Keratinocyte (primary cell): ENCODE results near the gene ITPR2. TPM values are rescaled to one million over a fixed set of nuclear protein-coding genes. Genes with fewer than 3 reads are reported as not detected.

Experiments used
- DNase-seq: peaks from one replicate; pipeline ENCODE4 v3.0.0-alpha.2; 2011; ENCODE audit warnings: low read depth, missing footprints, low spot score
- FAIRE-seq: peaks from 2 replicates; lab custom pipeline; 2011; peaks lifted over from hg19 to GRCh38; lab: Jason Lieb, UNC
- H2AFZ ChIP-seq: 2 replicates; pipeline ENCODE4 v1.6.0; 2012; ENCODE audit warnings: low read length, control low read depth, inconsistent platforms; ENCODE audit not compliant: control insufficient read depth
- H3K27ac ChIP-seq: 2 replicates; pipeline ENCODE4 v1.5.1; 2011; ENCODE audit warnings: low read length; ENCODE audit not compliant: control insufficient read depth, insufficient read depth
- H3K27me3 ChIP-seq: 3 replicates; pipeline ENCODE4 v1.6.0; 2011; ENCODE audit warnings: low read length; ENCODE audit not compliant: control insufficient read depth, insufficient read depth; ENCODE audit errors: extremely low read depth
- H3K36me3 ChIP-seq, 2 experiments: 2 replicates in 1 of 2; 3 replicates in 1 of 2; pipeline ENCODE4 v1.5.1; 2011; ENCODE audit warnings: low read length in 2 of 2, mild to moderate bottlenecking in 1 of 2; ENCODE audit not compliant: control insufficient read depth in 2 of 2, insufficient read depth in 2 of 2; ENCODE audit errors: extremely low read depth in 1 of 2
- H3K4me1 ChIP-seq: 3 replicates; pipeline ENCODE4 v1.5.1; 2011; ENCODE audit warnings: low read length; ENCODE audit not compliant: control insufficient read depth, insufficient read depth; ENCODE audit errors: extremely low read depth
- H3K4me2 ChIP-seq: 3 replicates; pipeline ENCODE4 v1.6.0; 2011; ENCODE audit warnings: low read depth, low read length; ENCODE audit not compliant: control insufficient read depth, insufficient read depth; ENCODE audit errors: extremely low read depth
- H3K4me3 ChIP-seq, 3 experiments: fragments of 200-600 bp in 1 of 3; sonication (generic) in 1 of 3; 2 replicates in 2 of 3; 3 replicates in 1 of 3; pipeline ENCODE4 v1.5.1; 2011 to 2016; ENCODE audit warnings: low read length in 3 of 3, mild to moderate bottlenecking in 3 of 3, control low read depth in 2 of 3, inconsistent platforms in 1 of 3, low read depth in 1 of 3, mixed read lengths in 1 of 3, mixed run types in 1 of 3, moderate library complexity in 1 of 3; ENCODE audit not compliant: control insufficient read depth in 2 of 3, insufficient read depth in 2 of 3; ENCODE audit errors: extremely low read depth in 1 of 3
- H3K79me2 ChIP-seq: 2 replicates; pipeline ENCODE4 v1.6.0; 2012; ENCODE audit warnings: low read length; ENCODE audit not compliant: control insufficient read depth, insufficient read depth
- H3K9ac ChIP-seq: 3 replicates; pipeline ENCODE4 v1.6.0; 2011; ENCODE audit warnings: low read length; ENCODE audit not compliant: control insufficient read depth, insufficient read depth; ENCODE audit errors: extremely low read depth
- H3K9me1 ChIP-seq: 3 replicates; pipeline ENCODE4 v1.6.0; 2011; ENCODE audit warnings: low read length; ENCODE audit not compliant: control insufficient read depth, insufficient read depth; ENCODE audit errors: extremely low read depth
- H3K9me3 ChIP-seq: 2 replicates; pipeline ENCODE4 v1.5.1; 2012; ENCODE audit warnings: low read depth, low read length; ENCODE audit not compliant: control insufficient read depth
- H4K20me1 ChIP-seq: 3 replicates; pipeline ENCODE4 v1.6.0; 2011; ENCODE audit warnings: low read length; ENCODE audit not compliant: control insufficient read depth, insufficient read depth; ENCODE audit errors: extremely low read depth
- CTCF ChIP-seq, 3 experiments: IDR thresholded peaks in 1 of 3; conservative IDR thresholded peaks in 1 of 3; optimal IDR thresholded peaks in 1 of 3; 2 replicates in 2 of 3; 3 replicates in 1 of 3; pipeline versions ENCODE3 to v1.5.1; 2011; ENCODE audit warnings: low read length in 3 of 3, mild to moderate bottlenecking in 3 of 3, moderate library complexity in 2 of 3, control low read depth in 1 of 3, inconsistent platforms in 1 of 3; ENCODE audit not compliant: insufficient read depth in 2 of 3; ENCODE audit errors: extremely low read depth in 1 of 3
- EZH2 ChIP-seq: IDR thresholded peaks from one replicate; pipeline ENCODE4 v1.6.1; 2012; ENCODE audit warnings: inconsistent platforms, mild to moderate bottlenecking, low read length, moderate library complexity
- dilution Hi-C: fragments of 300-500 bp; cut with MboI; formaldehyde crosslinking; loops from one replicate; pipeline ENCODE4 v1.7.0; 2020; ENCODE audit warnings: low sequenced_read_pairs; ENCODE audit not compliant: extremely low pct_ligation_motif_present
- polyA plus RNA-seq, 5 experiments: library from polyadenylated mRNA; depleted of rRNA in 3 of 5; stranded (reverse) in 3 of 5; stranded (forward) in 1 of 5; unstranded in 1 of 5; fragments of >200 nt; gene quantifications; 1 replicate in 1 of 5; 2 replicates in 3 of 5; 3 replicates in 1 of 5; pipeline versions ENCODE4 v1.2.1 to v1.2.3, GENCODE V29; 2011 to 2012; ENCODE audit warnings: missing spikeins in 2 of 5, low read depth in 1 of 5, low replicate concordance in 1 of 5

The ITPR2 gene
- polyA plus RNA-seq, 1 donor (not counting 4 experiments of a cell fraction or from before 2014, with no cell fraction given) = 7.6 TPM

GRCh38 chr12:26688344-26688904 lies 144.6 kb downstream of the ITPR2 start:
- H3K27me3 ChIP-seq = no peaks in the 10 kb centered on the region
- dilution Hi-C loops = no loop called here
- H3K4me2 ChIP-seq = no peak overlapping the region
- no peak overlapping the region for H3K4me3 ChIP-seq
- TF ChIP-seq CTCF (optimal IDR thresholded peaks at IDR 0.05 in 1 of 3, IDR thresholded peaks at IDR 0.05 in 1 of 3, conservative IDR thresholded peaks at IDR 0.05 in 1 of 3; ENCODE audit: extremely low read depth in 1 of 3, insufficient read depth in 2 of 3, low read length in 3 of 3) = no peak
- TF ChIP-seq EZH2 = no peak
- no peaks in the 10 kb centered on the region for H3K79me2 ChIP-seq
- H4K20me1 ChIP-seq = no peaks in the 10 kb centered on the region
- H3K27ac ChIP-seq = no peak overlapping the region
- H3K9me3 ChIP-seq = no peaks in the 10 kb centered on the region
- DNase-seq (no peak), FAIRE-seq (no peak)
- no peaks in the 10 kb centered on the region for H3K9me1 ChIP-seq
- H3K36me3 ChIP-seq = no peaks in the 10 kb centered on the region
- no peak overlapping the region for H2AFZ ChIP-seq
- peaks cover 32% of the 10 kb centered on the region for H3K4me1 ChIP-seq
- H3K9ac ChIP-seq = no peak overlapping the region

- Histone ChIP-seq H3K9me3 (no peaks in the 10 kb centered on the region), H3K79me2 (no peaks in the 10 kb centered on the region), H3K9me1 (no peaks in the 10 kb centered on the region), H3K27me3 (no peaks in the 10 kb centered on the region), H4K20me1 (no peaks in the 10 kb centered on the region), H3K4me1 (peaks cover 21% of the 10 kb centered on the region), H3K4me2 (no peak overlapping the region), H3K9ac (no peak overlapping the region), H3K4me3 (no peak overlapping the region), H3K36me3 (no peaks in the 10 kb centered on the region), H3K27ac (no peak overlapping the region), H2AFZ (no peak overlapping the region)
- FAIRE-seq (no peak), DNase-seq (no peak)
- dilution Hi-C loops = no loop called here
- TF ChIP-seq CTCF (optimal IDR thresholded peaks at IDR 0.05 in 1 of 3, IDR thresholded peaks at IDR 0.05 in 1 of 3, conservative IDR thresholded peaks at IDR 0.05 in 1 of 3; ENCODE audit: extremely low read depth in 1 of 3, insufficient read depth in 2 of 3, low read length in 3 of 3) (no peak), EZH2 (no peak)
These were observed 146.6 kb downstream of the ITPR2 start for GRCh38 chr12:26686408-26686807.
